IMR-90 (cell line): ENCODE results near the gene INPP5F. TPM values are rescaled to one million over a fixed set of nuclear protein-coding genes. Genes with fewer than 3 reads are reported as not detected.

Experiments
- ATAC-seq: fragments of 200-7000 bp; cut with Tn5 transposase; 2 replicates; pipeline ENCODE4 v1.9.1; 2020; ENCODE audit warnings: low read depth, mild to moderate bottlenecking, moderate library complexity
- BruUV-seq: library from RNA; stranded (reverse); fragments of 400-500 nt; replicated peaks from 2 replicates; lab custom pipeline; 2021; lab: Mats Ljungman, UMichigan
- CTCF ChIA-PET: fragments of 300-600 bp; formaldehyde crosslinking; extraction: SDS; loops from one replicate; lab custom pipeline; 2021; ENCODE audit warnings: antibody characterized with exemption; lab: Yijun Ruan, JAX
- POLR2A ChIA-PET: fragments of 300-600 bp; sonication (Branson Sonifier 250); formaldehyde crosslinking; loops from one replicate; lab custom pipeline; 2022; ENCODE audit warnings: antibody characterized with exemption; ENCODE audit not compliant: unreplicated experiment; lab: Charles Lee
- DNase-seq: peaks from one replicate; pipeline ENCODE4 v3.0.0; 2013
- H2AFZ ChIP-seq: replicated peaks from 2 replicates; pipeline ENCODE3; 2013; ENCODE audit warnings: low read length, mild to moderate bottlenecking; ENCODE audit not compliant: poor library complexity
- H2AK5ac ChIP-seq: 2 replicates; pipeline ENCODE4 v1.6.1; 2013; ENCODE audit warnings: low read depth, low read length, inconsistent platforms
- H2AK9ac ChIP-seq: replicated peaks from 2 replicates; pipeline ENCODE3; 2013; ENCODE audit warnings: mild to moderate bottlenecking, low read depth, low read length, moderate library complexity; ENCODE audit not compliant: poor library complexity
- H2BK120ac ChIP-seq: 2 replicates; pipeline ENCODE4 v1.6.1; 2013; ENCODE audit warnings: low read depth, low read length, inconsistent platforms
- H2BK15ac ChIP-seq: 3 replicates; pipeline ENCODE4 v1.6.1; 2013; ENCODE audit warnings: low read depth, low read length, inconsistent platforms
- H2BK20ac ChIP-seq: 2 replicates; pipeline ENCODE4 v1.6.1; 2013; ENCODE audit warnings: low read depth, mild to moderate bottlenecking, inconsistent platforms, low read length, moderate library complexity
- H2BK5ac ChIP-seq: 2 replicates; pipeline ENCODE4 v1.6.1; 2013; ENCODE audit warnings: mild to moderate bottlenecking, low read depth, low read length, inconsistent platforms; ENCODE audit not compliant: poor library complexity, severe bottlenecking
- H3K14ac ChIP-seq: replicated peaks from 2 replicates; pipeline ENCODE4 v1.6.1; 2013; ENCODE audit warnings: low read depth, low read length, inconsistent platforms
- H3K18ac ChIP-seq: 2 replicates; pipeline ENCODE4 v1.6.1; 2013; ENCODE audit warnings: low read depth, low read length, control low read depth
- H3K23ac ChIP-seq: 2 replicates; pipeline ENCODE4 v1.6.1; 2013; ENCODE audit warnings: low read depth, low read length, inconsistent platforms
- H3K27ac ChIP-seq: 2 replicates; pipeline ENCODE4 v1.5.1; 2013; ENCODE audit warnings: mild to moderate bottlenecking, control low read depth, low read length; ENCODE audit not compliant: insufficient read depth
- H3K27me3 ChIP-seq: 2 replicates; pipeline ENCODE4 v1.6.1; 2013; ENCODE audit warnings: low read length; ENCODE audit not compliant: control insufficient read depth, insufficient read depth
- H3K36me3 ChIP-seq: 2 replicates; pipeline ENCODE4 v1.6.1; 2013; ENCODE audit warnings: low read length, mixed read lengths; ENCODE audit not compliant: control insufficient read depth, insufficient read depth
- H3K4ac ChIP-seq: 2 replicates; pipeline ENCODE4 v1.6.1; 2013; ENCODE audit warnings: low read depth, low read length, inconsistent platforms
- H3K4me1 ChIP-seq: 2 replicates; pipeline ENCODE4 v1.6.1; 2013; ENCODE audit warnings: low read length, mixed read lengths; ENCODE audit not compliant: control insufficient read depth, insufficient read depth
- H3K4me2 ChIP-seq: 2 replicates; pipeline ENCODE4 v1.6.1; 2013; ENCODE audit warnings: low read depth, mild to moderate bottlenecking, control low read depth, low read length, moderate library complexity
- H3K4me3 ChIP-seq: 2 replicates; pipeline ENCODE4 v1.5.1; 2013; ENCODE audit warnings: low read depth, mild to moderate bottlenecking, control low read depth, low read length, moderate library complexity; ENCODE audit not compliant: insufficient read depth
- H3K56ac ChIP-seq: 2 replicates; pipeline ENCODE4 v1.6.1; 2013; ENCODE audit warnings: low read length, inconsistent platforms; ENCODE audit not compliant: insufficient read depth; ENCODE audit errors: extremely low read depth
- H3K79me1 ChIP-seq, 2 experiments: 2 replicates each; pipeline ENCODE4 v1.6.1; 2013; ENCODE audit warnings: low read length in 2 of 2, inconsistent platforms in 1 of 2, low read depth in 1 of 2
- H3K9ac ChIP-seq: 2 replicates; pipeline ENCODE4 v1.6.1; 2013; ENCODE audit warnings: low read depth, low read length, control low read depth
- H3K9me1 ChIP-seq: 2 replicates; pipeline ENCODE4 v1.6.1; 2013; ENCODE audit warnings: low read length, inconsistent platforms; ENCODE audit not compliant: insufficient read depth
- H3K9me3 ChIP-seq: 2 replicates; pipeline ENCODE4 v1.6.1; 2013; ENCODE audit warnings: low read length; ENCODE audit not compliant: control insufficient read depth, insufficient read depth
- H4K20me1 ChIP-seq: 2 replicates; pipeline ENCODE4 v1.6.1; 2013; ENCODE audit warnings: low read length, inconsistent platforms; ENCODE audit not compliant: insufficient read depth
- H4K5ac ChIP-seq: 2 replicates; pipeline ENCODE4 v1.6.1; 2013; ENCODE audit warnings: mild to moderate bottlenecking, low read depth, low read length, control low read depth
- H4K8ac ChIP-seq, 2 experiments: 2 replicates each; pipeline ENCODE4 v1.6.1; 2013; ENCODE audit warnings: low read depth in 2 of 2, low read length in 2 of 2, control low read depth in 1 of 2, inconsistent platforms in 1 of 2
- H4K91ac ChIP-seq: 2 replicates; pipeline ENCODE4 v1.6.1; 2013; ENCODE audit warnings: low read depth, low read length, inconsistent platforms; ENCODE audit not compliant: insufficient read depth
- BHLHE40 ChIP-seq: fragments of 150-350 bp; IDR thresholded peaks from 2 replicates; pipeline ENCODE4 v1.6.1; 2016; ENCODE audit warnings: mild to moderate bottlenecking, low read depth, low read length
- CHD1 ChIP-seq: IDR thresholded peaks from 2 replicates; pipeline ENCODE4 v1.6.1; 2012; ENCODE audit warnings: low read depth, low read length, improper control_type of control experiment
- MAZ ChIP-seq: IDR thresholded peaks from 2 replicates; pipeline ENCODE4 v1.6.1; 2012; ENCODE audit warnings: low read depth, mild to moderate bottlenecking, low read length, improper control_type of control experiment, moderate library complexity, borderline replicate concordance
- MXI1 ChIP-seq: IDR thresholded peaks from 2 replicates; pipeline ENCODE4 v1.6.1; 2012; ENCODE audit warnings: low read depth, mild to moderate bottlenecking, low read length, moderate library complexity, borderline replicate concordance
- NFE2L2 ChIP-seq: fragments of 150-350 bp; IDR thresholded peaks from 2 replicates; pipeline ENCODE4 v1.6.1; 2016; ENCODE audit warnings: low read depth, mild to moderate bottlenecking, low read length
- RAD21 ChIP-seq: IDR thresholded peaks from 2 replicates; pipeline ENCODE4 v1.6.1; 2012; ENCODE audit warnings: low read length, improper control_type of control experiment
- WGBS, 2 experiments: methylation state at CpG; one replicate each; pipeline versions ENCODE4 v1.1.5 to v1.1.7; 2013; ENCODE audit warnings: missing lambda C conversion rate in 2 of 2; ENCODE audit not compliant: insufficient read length in 1 of 2; ENCODE audit errors: extremely low coverage in 2 of 2; 5-methylcytosine and 5-hydroxymethylcytosine counted together
- dilution Hi-C: fragments of 300-500 bp; cut with HindIII; formaldehyde crosslinking; loops from one replicate; pipeline ENCODE4 v1.14.3; 2018; ENCODE audit warnings: low sequenced_read_pairs; ENCODE audit not compliant: unreplicated experiment
- in situ Hi-C: fragments of 300-500 bp; cut with MboI; formaldehyde crosslinking; loops from 3 replicates; pipeline ENCODE4 v1.14.3; 2019; ENCODE audit warnings: low sequenced_read_pairs, inconsistent platforms, mixed read lengths
- intact Hi-C: fragments of 100-400 bp; cut with micrococcal nuclease; formaldehyde crosslinking; loops from 2 replicates; pipeline ENCODE4 v1.10.0; 2022
- polyA plus RNA-seq, 3 experiments: library from polyadenylated mRNA; depleted of rRNA; stranded (reverse); fragments of >200 nt; gene quantifications; 2 replicates each; pipeline ENCODE4 v1.2.3, GENCODE V29; 2012; ENCODE audit warnings: low replicate concordance in 1 of 3
- total RNA-seq: library from RNA; depleted of rRNA; stranded (reverse); fragments of >200 nt; gene quantifications from 2 replicates; pipeline ENCODE4 v1.2.3, GENCODE V29; 2012

Gene INPP5F
- total and polyA plus RNA-seq, 2 of the 4 experiments (the other 2 are of a cell fraction), result 19.0 to 29.6 TPM

DNA sequence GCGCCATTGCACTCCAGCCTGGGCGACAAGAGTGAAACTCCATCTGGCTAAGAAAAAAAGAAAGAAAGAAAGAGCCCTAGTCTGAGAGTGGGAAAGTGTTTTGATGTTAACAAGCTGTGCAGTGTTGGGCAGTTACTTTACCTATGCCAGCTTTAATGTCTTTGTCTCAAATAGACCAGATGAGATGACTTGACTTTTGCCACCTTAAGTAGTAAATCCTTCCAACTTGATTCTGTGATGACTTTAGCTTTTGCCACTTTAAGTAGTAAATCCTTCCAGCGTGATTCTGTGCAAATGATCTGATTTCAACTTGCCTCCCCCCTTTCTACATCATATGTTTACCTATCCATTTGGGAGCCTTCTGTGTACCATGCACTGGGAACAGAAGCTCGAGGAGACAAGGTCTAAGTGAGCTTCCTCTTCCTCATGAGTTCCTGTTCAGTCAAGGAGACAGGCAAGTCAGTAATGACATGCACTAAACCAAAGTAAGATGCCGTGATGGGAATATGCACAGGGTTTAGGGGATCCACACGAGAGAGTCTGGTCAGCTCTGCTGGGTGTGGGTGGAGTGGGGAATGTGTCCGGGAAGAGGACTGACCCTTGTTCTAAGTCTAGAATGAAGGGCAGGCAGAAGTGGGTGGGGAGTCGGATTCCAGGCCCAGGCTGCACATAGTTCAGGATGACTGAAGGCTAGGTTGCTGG lies 17.2 kb downstream of the INPP5F start (continued):
- TF ChIP-seq RAD21, result no peak
- TF ChIP-seq BHLHE40, result no peak

DNA sequence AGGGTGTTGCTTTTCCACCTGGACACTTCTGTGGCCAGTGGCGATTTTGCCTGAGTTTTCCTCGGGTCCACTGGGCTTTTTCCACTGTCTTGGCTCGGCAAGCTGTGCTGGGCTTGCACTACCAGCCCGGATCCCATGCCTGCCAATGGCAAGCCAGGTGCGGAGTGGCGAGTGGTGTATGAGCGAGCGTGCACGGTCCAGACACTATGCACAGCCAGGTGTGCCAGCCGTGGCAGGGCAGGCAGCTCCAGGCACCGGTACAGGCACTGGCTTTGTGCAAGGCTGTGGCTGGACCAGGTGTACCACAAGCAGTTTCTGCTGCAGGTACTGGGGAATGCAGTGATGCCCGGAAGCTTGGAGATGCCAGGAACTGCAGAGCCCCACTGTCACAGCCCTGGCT lies 22.1 kb downstream of the INPP5F start:
- CTCF ChIA-PET, result interaction anchor here (1.1 kb wide), 1 partner anchor 11 kb away, joined by 3 read pairs; no protein-coding TSS in a partner anchor
- no peak overlapping the region for H2BK120ac ChIP-seq
- no peaks in the 10 kb centered on the region for H3K27me3 ChIP-seq
- H3K14ac ChIP-seq, result no peak overlapping the region
- H4K20me1 ChIP-seq, result no peaks in the 10 kb centered on the region
- no peak overlapping the region for H3K18ac ChIP-seq
- 98% methylated on average over 10 of the region's 12 CpGs; no CpG with 5 or more reads in 1 of the 2 experiments for WGBS, 2 experiments
- ATAC-seq (no peak), DNase-seq (no peak)
- H2BK15ac ChIP-seq, result no peak overlapping the region
- no peak overlapping the region for H3K27ac ChIP-seq
- no peak overlapping the region for H3K4me3 ChIP-seq
- no peak overlapping the region for H3K4me2 ChIP-seq
- H3K23ac ChIP-seq, result no peak overlapping the region
- intact Hi-C loops, result no loop called here
- H3K56ac ChIP-seq, result no peak overlapping the region
- H3K36me3 ChIP-seq, result no peaks in the 10 kb centered on the region
- H3K4ac ChIP-seq, result no peak overlapping the region
- no peak overlapping the region for H4K5ac ChIP-seq
- H3K79me1 ChIP-seq, result peaks cover 6 to 20% of the 10 kb centered on the region in 2 experiments; a peak in 3 of 4 replicates
- POLR2A ChIA-PET, result no interaction called here
- no peak overlapping the region for H3K9ac ChIP-seq
- dilution Hi-C loops, result no loop called here
- no peak overlapping the region for H2AFZ ChIP-seq
- no peak overlapping the region for H4K91ac ChIP-seq
- no TSS peak for BruUV-seq
- H2BK20ac ChIP-seq, result no peak overlapping the region
- TF ChIP-seq MAZ (no peak), BHLHE40 (no peak), MXI1 (no peak), NFE2L2 (no peak), CHD1 (no peak)
- H3K4me1 ChIP-seq, result peaks cover 3% of the 10 kb centered on the region
- in situ Hi-C loops, result no loop called here
- H2AK9ac ChIP-seq, result no peak overlapping the region
- no peak overlapping the region for H4K8ac ChIP-seq
- H2AK5ac ChIP-seq, result no peak overlapping the region
- H3K9me1 ChIP-seq, result peaks cover 3% of the 10 kb centered on the region
- no peak overlapping the region for H2BK5ac ChIP-seq
- H3K9me3 ChIP-seq, result no peaks in the 10 kb centered on the region
